HG03025 (cell line): ENCODE results near the gene PTPRM.

Source experiments
- ATAC-seq: cut with Tn5 transposase; IDR thresholded peaks from one replicate; pipeline ENCODE4 v1.9.1; 2021; ENCODE audit warnings: mild to moderate bottlenecking, moderate library complexity; ENCODE audit not compliant: unreplicated experiment, low FRiP score

The PTPRM gene

GRCh38 chr18:7878265-7879211 lies 311.4 kb downstream of the PTPRM start:
- no peak for ATAC-seq

- ATAC-seq = no peak
Observed at GRCh38 chr18:7879717-7880116, 312.6 kb downstream of the PTPRM start.

GRCh38 chr18:7885865-7886264 lies 318.7 kb downstream of the PTPRM start:
- no peak for ATAC-seq

- ATAC-seq = no peak
Observed at GRCh38 chr18:7886436-7886835, 319.3 kb downstream of the PTPRM start.

GRCh38 chr18:7889515-7889914 lies 322.4 kb downstream of the PTPRM start:
- ATAC-seq = no peak

- no peak for ATAC-seq
Observed at GRCh38 chr18:7890075-7890474, 323.0 kb downstream of the PTPRM start.

- no peak for ATAC-seq
Observed at GRCh38 chr18:7892556-7892955, 325.4 kb downstream of the PTPRM start.

- ATAC-seq = no peak
Observed at GRCh38 chr18:7894592-7894991, 327.5 kb downstream of the PTPRM start.

- no peak for ATAC-seq
Observed at GRCh38 chr18:7895346-7895745, 328.2 kb downstream of the PTPRM start.

GRCh38 chr18:7896161-7896560 lies 329.0 kb downstream of the PTPRM start:
- no peak for ATAC-seq

GRCh38 chr18:7896805-7897518 lies 329.8 kb downstream of the PTPRM start:
- ATAC-seq = no peak

GRCh38 chr18:7898181-7898580 lies 331.1 kb downstream of the PTPRM start:
- no peak for ATAC-seq

GRCh38 chr18:7899078-7899477 lies 332.0 kb downstream of the PTPRM start:
- no peak for ATAC-seq

GRCh38 chr18:7900091-7900490 lies 333.0 kb downstream of the PTPRM start:
- ATAC-seq = no peak

GRCh38 chr18:7901657-7902056 lies 334.5 kb downstream of the PTPRM start:
- no peak for ATAC-seq

GRCh38 chr18:7902399-7902839 lies 335.3 kb downstream of the PTPRM start:
- no peak for ATAC-seq

GRCh38 chr18:7904529-7904928 lies 337.4 kb downstream of the PTPRM start:
- no peak for ATAC-seq

GRCh38 chr18:7908681-7909299 lies 341.7 kb downstream of the PTPRM start:
- no peak for ATAC-seq

- ATAC-seq = no peak
Observed at GRCh38 chr18:7914834-7915670, 347.9 kb downstream of the PTPRM start.

- ATAC-seq = no peak
Observed at GRCh38 chr18:7918701-7919100, 351.6 kb downstream of the PTPRM start.
